Suppressor macrophage (primary cell): ENCODE data around the gene KBTBD2.
"Not testable (repeated sequence)": the region's sequence is repeated elsewhere in the genome, so short reads cannot be mapped to it uniquely, and the experiment has no call there.

Experiments
- DNase-seq, 4 experiments: peaks; one replicate each; pipeline ENCODE4 v3.0.0-alpha.2; 2020 to 2022
- total RNA-seq, 17 experiments: gene quantifications; one replicate each; lab custom pipeline; 2026; ENCODE audit warnings: mixed read lengths in 6 of 17, inconsistent platforms in 3 of 17; lab: John Stamatoyannopoulos, UW

Gene KBTBD2
- 36.6 to 80.9 (median 59.3) reads per million in 17 experiments for total RNA-seq

- peak; percentile 79 to 92 (median 88) for DNase-seq
Measured at GRCh38 chr7:32891043-32891799, at the start of gene KBTBD2. Gene KBTBD2 (minus strand): TSS chr7:32891760. CDS start chr7:32879604, 12,156 bp downstream.

- DNase-seq: no peak
Measured at GRCh38 chr7:32941181-32941580, 49.6 kb upstream of the KBTBD2 start.

- DNase-seq: peak; percentile 38 to 58 (median 42)
Measured at GRCh38 chr7:32937344-32938174, 46.0 kb upstream of the KBTBD2 start.

GRCh38 chr7:32936689-32937088 lies 45.1 kb upstream of the KBTBD2 start:
- no peak for DNase-seq

- no peak for DNase-seq
Measured at GRCh38 chr7:32935558-32935957, 44.0 kb upstream of the KBTBD2 start.

GRCh38 chr7:32930378-32930777 lies 38.8 kb upstream of the KBTBD2 start:
- DNase-seq: no peak

- no peak for DNase-seq
Measured at GRCh38 chr7:32929430-32930143, 38.0 kb upstream of the KBTBD2 start.

- no peak for DNase-seq
Measured at GRCh38 chr7:32928785-32929298, 37.3 kb upstream of the KBTBD2 start.

GRCh38 chr7:32921896-32922295 lies 30.3 kb upstream of the KBTBD2 start:
- peak; percentile 34 to 68 (median 53) for DNase-seq

- DNase-seq: not testable (repeated sequence)
Measured at GRCh38 chr7:32916994-32917393, 25.4 kb upstream of the KBTBD2 start.

- DNase-seq: no peak
Measured at GRCh38 chr7:32916006-32916405, 24.4 kb upstream of the KBTBD2 start.

GRCh38 chr7:32915041-32915536 lies 23.5 kb upstream of the KBTBD2 start:
- no peak for DNase-seq

- peak in 1 of 4 experiments; percentile 16 for DNase-seq
Measured at GRCh38 chr7:32914184-32914583, 22.6 kb upstream of the KBTBD2 start.

GRCh38 chr7:32910195-32910594 lies 18.6 kb upstream of the KBTBD2 start:
- peak in 1 of 4 experiments; percentile 20 for DNase-seq

GRCh38 chr7:32905175-32905662 lies 13.7 kb upstream of the KBTBD2 start:
- peak; percentile 49 to 72 (median 70) for DNase-seq

GRCh38 chr7:32901629-32902028 lies 10.1 kb upstream of the KBTBD2 start:
- DNase-seq: no peak

- DNase-seq: no peak
Measured at GRCh38 chr7:32900433-32900995, 9.0 kb upstream of the KBTBD2 start.

GRCh38 chr7:32897376-32897775 lies 5.8 kb upstream of the KBTBD2 start:
- not testable (repeated sequence) for DNase-seq

- no peak for DNase-seq
Measured at GRCh38 chr7:32896564-32897347, 5.2 kb upstream of the KBTBD2 start.

- DNase-seq: no peak
Measured at GRCh38 chr7:32894171-32894570, 2.6 kb upstream of the KBTBD2 start.

- no peak for DNase-seq
Measured at GRCh38 chr7:32893722-32894121, 2.2 kb upstream of the KBTBD2 start.
